HG02642 (cell line): ENCODE data around the gene DYNC1I1.

ENCODE experiments used
- ATAC-seq: cut with Tn5 transposase; IDR thresholded peaks from one replicate; pipeline ENCODE4 v1.9.1; 2021; ENCODE audit warnings: mild to moderate bottlenecking; ENCODE audit not compliant: unreplicated experiment, poor library complexity

Gene DYNC1I1

DNA sequence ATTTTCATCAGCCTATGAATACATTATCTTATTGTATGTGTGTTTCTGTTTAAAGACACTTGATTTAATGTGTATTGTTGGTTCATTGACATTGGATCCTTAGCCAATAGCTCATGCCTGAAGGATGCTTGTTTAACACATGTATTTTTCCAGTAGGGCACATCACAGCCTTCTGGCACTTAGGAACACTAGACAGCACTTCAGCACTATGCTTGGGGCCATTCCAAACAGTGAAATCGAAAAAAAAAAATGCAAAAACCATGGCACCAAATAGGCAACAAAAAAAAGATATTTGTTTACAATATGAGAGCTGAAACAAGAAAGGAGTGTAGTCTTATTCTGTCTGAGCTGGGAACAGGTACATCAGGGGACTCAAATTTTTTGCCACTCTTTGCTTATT lies 286.7 kb downstream of the DYNC1I1 start:
- ATAC-seq = no peak

DNA sequence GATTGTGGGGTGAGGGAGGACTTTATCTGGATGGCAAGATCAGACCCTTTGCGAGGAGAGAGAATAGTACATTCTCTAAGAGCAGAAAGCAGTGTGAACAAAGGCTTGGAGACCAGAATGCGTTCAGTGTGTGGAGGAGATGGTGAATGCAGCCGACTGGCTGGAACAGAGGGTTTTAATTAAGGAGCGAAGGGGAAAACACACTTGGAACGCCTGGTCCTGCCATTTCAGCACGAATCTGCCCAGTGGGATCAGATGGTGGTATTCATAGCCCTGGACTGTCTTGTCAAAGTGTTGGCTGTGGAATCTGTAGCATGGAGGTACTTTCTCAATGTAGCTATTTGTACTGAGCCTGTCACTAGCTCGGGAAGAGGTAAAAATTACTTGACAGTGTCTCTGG lies 288.7 kb downstream of the DYNC1I1 start:
- ATAC-seq = no peak

DNA sequence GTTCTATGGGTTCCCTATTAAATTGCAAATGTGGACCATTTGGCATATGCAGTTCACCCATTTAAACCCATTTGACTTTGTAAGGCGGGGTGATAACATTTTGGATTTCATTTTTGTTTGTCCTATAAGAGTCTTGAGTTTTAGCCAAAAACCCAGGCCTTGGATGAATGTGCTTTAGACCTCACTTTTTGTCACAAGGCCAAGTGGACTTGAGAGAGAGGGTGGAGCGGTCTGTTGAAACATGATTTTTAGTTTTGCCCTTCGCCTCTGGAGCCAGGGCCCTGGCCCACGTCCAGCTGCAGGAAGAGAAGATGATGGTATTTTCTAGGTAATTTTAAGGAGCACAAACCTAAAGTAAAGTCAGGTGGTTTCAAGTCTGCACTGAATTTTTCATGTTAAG lies 289.5 kb downstream of the DYNC1I1 start:
- no peak for ATAC-seq

DNA sequence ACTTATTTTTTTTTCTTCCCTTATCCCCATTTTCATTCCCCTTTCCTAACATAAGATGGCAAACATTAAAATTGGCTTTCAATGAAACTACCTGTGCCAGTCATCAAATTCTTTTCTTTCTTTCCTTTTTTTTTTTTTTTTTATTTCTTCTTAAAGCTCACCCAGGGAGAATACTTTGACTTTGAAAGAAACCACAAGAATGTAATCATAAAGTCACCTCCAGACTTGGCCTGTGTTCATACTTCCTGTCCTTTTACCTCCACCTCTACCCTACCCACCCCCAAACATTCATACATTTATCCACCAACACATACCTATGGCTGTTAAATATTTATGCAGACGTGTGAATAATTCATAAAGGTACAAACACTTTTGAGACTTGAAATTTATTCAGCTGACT lies 295.0 kb downstream of the DYNC1I1 start:
- no peak for ATAC-seq

DNA sequence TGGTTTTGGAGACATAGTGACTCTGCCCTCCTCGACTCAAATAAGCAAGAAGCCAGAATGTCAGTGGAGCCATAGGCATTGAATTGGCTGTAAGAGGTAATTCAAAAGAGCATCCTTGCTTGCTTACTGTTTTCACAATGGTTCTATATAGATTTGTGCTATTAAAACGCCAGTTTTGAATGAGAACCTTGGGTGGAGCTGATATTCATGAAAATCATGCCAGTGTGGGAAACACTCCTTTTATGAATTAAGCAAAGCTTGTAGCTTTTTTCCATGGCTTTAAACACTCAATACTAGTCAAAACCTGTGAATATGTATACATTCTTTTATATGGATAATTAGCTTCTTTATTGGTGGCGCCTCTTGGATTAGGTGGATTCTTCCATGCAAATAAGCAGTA lies 297.0 kb downstream of the DYNC1I1 start:
- no peak for ATAC-seq

DNA sequence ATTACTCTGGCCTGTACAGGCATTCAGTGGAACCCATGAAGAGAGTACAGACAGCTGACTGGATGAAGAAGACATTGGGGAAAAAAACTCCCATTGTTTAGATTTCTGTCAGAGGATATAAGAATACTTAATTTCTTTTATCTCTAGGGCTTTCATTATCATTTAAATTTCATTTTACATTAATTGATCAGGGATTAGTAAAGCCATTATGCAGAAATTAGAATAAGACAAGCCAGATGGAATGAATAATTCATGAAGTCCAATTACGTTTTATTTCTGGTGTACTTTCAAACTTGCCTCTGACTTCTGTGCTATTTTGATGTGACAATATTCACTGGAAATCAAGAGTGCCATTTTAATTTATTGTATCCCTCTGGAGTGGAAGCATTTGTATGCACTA lies 302.5 kb downstream of the DYNC1I1 start:
- ATAC-seq = no peak

DNA sequence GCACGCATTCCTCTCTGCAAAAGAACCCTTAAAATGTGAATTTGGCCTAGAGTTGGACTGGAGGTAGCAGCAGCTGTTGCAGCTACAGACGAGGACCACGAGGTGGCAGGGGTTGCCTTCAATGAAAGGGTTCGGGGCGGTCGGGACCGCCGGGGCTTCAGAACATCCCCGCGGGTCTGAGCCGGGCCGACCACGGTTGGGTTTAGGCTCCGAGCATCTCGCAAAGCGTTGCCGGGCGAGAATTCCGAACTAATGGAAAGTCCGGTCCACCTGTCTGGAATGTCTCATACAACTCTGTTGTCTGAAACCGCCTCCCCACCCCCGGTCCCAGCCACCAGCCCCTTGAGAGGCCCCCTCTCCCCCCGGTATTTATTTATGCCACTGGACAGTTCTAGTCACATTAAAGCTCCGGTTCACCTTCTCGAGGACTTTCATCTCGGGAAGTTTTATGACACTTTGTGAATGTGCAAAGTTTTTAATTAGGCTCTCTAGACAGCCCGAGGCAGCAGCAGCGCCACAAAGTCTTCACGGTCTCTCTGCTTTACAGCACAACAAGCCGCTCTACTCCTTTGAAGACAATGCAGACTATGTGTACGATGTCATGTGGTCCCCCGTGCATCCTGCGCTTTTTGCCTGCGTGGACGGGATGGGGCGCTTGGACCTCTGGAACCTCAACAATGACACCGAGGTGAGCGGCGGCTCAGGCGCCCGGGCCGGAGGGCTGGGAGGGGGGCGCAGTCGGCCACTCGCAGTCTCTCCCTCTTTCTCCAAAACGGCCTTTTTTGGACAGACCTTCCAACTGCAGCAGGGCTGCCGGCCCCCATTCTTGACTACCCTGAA lies 303.4 kb downstream of the DYNC1I1 start:
- peak; percentile 96 for ATAC-seq

DNA sequence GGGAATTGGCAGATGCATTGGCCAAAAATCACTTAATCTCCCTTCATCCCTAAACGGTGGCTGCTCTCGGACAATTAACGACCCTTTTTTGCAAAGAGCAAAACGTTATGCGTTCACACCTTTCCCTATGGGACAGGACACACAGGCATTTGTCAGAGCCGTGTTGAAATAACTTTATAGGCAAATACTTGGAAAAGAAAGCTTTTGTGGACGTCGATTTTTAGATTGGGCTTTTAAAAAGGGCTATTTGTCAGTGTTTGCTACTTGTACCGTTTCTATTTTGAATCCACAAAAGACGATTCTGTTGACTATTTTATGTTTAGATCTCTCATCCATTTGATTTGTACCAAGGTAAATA lies 304.0 kb downstream of the DYNC1I1 start:
- no peak for ATAC-seq

DNA sequence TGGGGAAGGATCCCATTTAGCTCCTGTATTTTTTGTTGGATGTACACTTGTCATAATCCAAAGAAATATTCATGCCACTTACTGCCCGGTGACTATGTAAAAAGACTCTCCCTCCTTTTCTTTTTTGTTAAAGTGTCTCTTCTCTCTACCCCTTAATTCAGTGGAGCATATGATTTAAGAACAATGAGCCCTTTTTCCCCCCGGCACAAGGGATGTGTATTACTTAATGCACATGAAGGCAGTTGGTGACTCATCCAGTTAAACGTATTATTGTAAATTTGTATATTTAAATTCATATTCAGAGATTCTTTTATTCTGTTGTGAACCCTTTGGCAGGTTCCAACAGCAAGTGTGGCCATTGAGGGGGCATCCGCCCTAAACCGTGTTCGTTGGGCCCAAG lies 307.7 kb downstream of the DYNC1I1 start:
- no peak for ATAC-seq

DNA sequence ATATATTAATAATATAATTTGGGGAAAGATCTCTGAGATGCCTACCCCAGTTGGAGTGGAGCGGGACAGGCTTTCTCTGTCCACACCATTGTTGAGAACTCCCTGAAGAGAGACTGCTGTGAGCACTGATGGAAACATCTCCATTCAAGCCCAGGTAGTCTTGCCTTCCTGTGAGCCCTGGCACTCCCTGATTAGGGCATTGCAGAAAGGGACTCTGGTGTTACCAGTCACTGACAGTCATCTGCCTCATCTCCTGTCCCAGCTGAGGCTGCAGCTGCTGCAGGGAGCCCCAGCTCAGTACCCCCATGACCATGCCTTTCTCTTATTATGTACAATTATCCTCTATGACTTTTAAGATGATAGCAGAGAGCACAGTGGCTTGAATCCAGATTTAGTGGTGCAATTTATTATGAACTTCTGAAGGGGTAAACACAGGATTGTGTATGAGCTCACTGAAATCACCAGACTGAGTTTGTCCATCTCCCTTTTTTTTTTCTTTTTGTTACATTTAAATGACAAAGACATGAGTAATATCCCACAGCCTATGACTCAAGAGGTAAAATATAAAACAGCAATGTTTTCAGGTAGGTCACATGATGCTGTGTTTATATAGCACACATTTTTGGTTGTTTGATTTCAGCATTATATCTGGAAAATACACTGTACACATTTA lies 312.7 kb downstream of the DYNC1I1 start:
- no peak for ATAC-seq

DNA sequence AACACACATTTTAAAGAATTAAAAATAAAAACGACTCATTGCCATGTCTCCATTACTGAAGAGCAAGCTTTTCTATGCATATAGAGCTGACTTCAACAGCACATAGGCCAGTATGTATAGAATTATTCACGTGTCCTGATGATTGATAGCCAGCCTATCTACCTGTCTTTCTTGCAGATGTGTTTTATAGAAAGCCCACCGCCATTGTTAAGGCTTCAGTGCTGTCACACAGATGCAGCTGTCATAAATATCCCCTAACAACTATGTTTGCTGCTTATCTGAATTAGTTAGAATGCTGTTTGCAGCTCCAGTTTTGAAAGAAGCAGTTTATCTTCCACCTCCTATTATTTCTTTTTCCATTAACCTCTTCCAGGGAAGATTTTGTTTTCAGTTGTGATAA lies 313.6 kb downstream of the DYNC1I1 start:
- no peak for ATAC-seq

DNA sequence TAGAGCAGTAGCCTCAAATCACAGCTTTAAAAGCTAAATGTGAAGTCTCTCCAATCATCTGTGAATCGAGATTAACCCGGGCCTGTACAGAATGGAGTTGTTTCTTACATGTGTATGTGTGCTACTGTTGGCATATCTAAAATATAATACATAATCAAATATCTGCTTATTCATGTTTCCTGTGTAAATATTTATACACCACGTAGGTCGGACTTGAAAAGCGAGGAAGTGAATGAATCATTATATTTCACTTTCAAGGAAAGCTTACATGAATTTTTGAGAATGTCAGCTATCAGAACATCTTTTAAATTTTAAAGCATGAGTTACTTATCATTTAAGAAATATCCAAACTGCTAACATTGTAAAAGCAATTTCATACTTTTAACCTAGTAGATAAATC lies 316.2 kb downstream of the DYNC1I1 start:
- no peak for ATAC-seq

DNA sequence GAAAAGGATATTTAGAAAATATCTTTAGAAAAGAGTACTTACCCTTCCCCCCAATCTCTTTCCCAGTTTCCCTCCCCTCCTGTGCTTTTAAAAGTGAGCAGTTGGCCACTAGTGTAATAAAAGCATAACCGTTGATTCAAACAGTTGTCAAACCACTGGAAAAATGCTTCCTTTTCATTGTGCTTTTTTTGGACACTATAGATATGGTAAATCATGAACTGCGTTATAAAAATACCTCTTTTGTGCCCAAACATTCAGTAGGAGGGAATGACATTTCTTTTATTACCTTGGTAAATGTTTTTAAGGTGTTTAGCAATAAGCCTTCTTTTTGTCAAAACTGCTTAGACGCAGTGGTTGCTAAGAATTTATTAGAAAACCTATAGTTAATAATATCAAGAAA lies 317.2 kb downstream of the DYNC1I1 start:
- no peak for ATAC-seq

DNA sequence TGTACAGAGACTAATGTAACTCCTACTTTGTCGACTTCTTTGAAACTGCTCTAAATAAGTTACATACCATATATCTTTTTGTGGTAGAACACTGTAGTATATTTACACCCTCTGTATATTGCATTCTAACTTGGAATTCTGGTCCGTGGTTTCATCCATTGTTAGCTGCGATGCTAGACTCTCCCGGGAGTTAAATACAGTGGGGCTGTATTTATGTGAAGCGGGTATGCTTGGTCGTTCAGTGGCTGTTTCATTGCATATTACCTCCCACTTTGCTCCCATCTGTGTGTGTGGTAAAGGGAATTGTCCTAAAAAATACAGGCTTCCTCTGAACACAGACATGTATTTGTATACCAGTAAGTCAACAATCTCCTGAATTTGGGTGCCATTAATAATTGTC lies 318.4 kb downstream of the DYNC1I1 start:
- ATAC-seq = no peak

DNA sequence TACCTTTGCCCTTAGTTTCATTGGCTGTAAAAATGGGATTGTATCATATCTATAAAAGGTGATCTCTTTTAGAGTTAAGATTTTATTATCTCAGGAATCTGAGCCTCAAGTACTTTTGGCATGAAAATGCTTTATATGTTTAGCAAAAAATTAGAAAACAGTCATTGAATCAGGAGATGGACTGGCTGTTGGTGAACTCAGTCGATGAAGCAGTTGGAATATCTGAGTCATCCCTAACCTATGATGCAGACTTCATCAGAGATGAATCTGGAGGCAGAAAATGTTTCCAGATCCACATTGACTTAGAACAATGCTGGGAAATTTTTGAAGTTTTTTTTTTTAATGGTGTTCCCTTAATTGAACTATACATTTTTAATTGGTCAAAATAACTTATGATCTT lies 321.1 kb downstream of the DYNC1I1 start:
- no peak for ATAC-seq

DNA sequence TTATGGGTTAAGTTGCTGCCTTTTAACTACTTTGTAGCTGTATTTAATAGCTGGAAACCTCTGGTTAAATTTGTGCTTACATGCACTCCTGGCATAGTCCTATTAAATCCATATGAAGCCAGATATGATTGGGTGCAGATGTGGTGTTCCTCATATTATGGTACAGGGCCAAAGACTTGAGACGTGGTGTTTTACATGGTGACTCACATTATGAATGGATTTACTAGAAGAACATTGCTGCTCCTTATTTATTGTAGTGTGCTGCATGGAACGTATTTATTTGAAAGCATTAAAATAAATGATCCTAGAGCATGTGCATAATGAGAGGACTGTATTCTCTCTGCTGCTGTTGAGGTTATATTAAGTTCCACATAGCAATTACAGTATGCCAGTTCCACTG lies 325.5 kb downstream of the DYNC1I1 start:
- ATAC-seq = no peak

DNA sequence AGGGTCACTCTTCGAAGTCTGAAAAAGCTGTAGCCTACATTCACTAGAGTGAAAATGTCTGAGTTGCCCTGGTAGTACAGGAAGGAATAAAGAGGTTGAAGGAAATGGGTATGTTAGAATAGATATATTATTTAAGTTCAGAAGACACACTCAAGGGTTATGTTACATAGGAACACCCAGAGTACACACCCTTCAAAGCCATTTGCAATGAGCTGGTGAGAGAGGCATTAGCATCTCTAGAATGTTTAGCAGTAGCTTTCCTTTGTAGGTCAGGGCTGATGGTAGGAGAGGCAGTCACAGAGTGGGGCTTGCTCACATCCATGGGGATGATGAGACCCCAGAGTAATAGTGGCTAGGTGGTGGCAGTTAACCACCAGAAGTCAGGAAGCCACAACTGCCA lies 328.4 kb downstream of the DYNC1I1 start:
- ATAC-seq = no peak

DNA sequence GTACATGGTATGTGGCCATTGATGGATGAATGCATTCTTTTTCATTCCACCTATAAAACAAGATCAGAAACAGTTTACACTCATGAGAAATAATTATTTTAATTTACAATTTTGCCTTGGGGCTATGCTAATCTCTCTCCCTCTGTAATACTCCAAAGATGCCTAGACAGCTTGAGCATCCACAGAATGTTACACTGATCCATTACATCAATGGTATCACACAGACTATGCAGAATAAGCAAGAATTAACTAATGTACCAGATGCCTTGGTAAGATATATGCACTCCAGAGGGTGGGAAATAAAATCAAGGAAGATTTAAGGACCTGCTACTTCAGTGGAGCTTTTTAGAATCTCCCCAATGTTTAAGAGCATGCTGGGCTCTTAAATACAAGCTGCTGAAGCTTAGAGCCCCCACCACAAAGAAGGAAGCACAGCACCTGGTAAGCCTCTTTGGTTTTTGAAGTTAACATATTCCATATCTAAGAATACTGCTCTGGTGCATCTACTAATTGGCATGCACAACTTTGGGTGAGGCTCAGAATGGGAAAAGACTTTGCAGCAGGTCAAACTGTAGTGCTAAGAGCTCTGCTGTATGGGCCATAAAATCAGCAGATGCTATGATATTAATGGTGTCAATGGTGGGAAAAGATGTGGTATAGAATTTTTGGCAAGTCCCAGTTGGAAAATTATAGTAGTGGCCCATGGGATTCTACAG lies 329.9 kb downstream of the DYNC1I1 start:
- no peak for ATAC-seq

DNA sequence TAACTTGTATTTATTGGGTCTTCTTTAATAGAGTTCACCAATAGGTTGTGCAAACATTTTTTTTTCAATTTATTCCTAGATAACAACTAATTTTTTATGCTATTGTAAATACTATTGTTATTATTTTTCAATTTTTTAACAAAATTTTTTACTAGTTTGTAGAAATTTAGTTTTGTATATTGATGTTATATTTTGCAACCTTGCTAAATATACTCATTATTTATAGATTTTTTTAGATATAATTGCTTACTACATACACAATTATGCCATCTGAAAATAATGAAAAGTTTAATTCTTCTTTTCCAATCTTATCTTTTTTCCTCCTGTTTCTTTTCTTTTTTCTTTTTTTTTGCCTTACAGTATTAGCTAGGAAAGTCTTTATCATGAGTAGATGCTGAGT lies 332.6 kb downstream of the DYNC1I1 start:
- ATAC-seq = no peak

DNA sequence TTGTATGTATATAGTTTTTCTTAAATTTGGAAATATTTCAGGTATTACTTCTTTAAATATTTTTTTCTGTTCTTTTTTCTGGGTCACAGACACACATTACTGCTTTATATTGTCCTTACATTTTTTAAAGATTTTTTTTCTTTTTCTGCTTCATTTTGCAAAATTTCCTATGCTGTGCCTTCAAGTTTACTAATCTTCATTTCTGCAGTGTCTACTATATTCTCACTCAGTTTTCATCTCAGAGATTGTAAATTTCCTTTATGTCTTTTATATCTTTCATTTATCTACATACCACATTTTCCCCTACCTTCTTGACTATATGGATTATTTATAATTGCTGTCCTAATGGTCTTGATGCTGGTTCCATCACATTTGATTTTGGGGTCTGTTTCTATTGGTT lies 339.1 kb downstream of the DYNC1I1 start:
- no peak for ATAC-seq

DNA sequence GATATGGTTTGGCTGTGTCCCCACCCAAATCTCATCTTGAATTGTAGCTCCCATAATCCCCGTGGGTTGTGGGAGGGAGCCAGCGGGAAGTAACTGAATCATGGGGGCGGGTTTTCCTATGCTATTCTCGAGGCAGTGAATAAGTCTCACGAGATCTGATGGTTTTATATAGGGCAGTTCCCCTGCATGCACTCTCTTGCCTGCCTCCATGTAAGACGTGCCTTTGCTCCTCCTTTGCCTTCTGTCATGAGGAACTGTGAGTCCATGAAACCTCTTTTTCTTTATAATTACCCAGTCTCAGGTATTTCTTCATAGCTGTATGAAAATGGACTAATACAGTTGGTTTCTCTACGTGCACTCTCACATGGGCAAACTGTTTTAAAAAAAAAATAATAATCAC lies 341.8 kb downstream of the DYNC1I1 start:
- no peak for ATAC-seq
